HepG2 (cell line): ENCODE results near the gene LSMEM2. TPM values are rescaled to one million over a fixed set of nuclear protein-coding genes. Genes with fewer than 3 reads are reported as not detected.

ENCODE experiments used
- AGO2 ChIP-seq: fragments of 200-400 bp; formaldehyde crosslinking; optimal IDR thresholded peaks from 2 replicates; pipeline ENCODE3; 2017; ENCODE audit warnings: mild to moderate bottlenecking, low read depth, low read length, moderate library complexity
- ATF7-NPFF ChIP-seq: sonication (generic); formaldehyde crosslinking; IDR thresholded peaks from 2 replicates; pipeline ENCODE4 v1.8.1; 2023; ENCODE audit warnings: mild to moderate bottlenecking, low read depth, missing genetic modification reagents, moderate library complexity
- BHLHE40 ChIP-seq: IDR thresholded peaks from 2 replicates; pipeline ENCODE4 v1.6.1; 2011; ENCODE audit warnings: low read length, improper control_type of control experiment
- CTCF ChIP-seq: sonication (generic); formaldehyde crosslinking; IDR thresholded peaks from 2 replicates; pipeline ENCODE4 v1.5.0; 2020; ENCODE audit warnings: mild to moderate bottlenecking, missing genetic modification reagents, moderate library complexity
- DBP ChIP-seq: sonication (generic); formaldehyde crosslinking; IDR thresholded peaks from 2 replicates; pipeline ENCODE4 v1.4.0; 2020; ENCODE audit warnings: missing genetic modification reagents; ENCODE audit errors: not compliant biosample characterization
- E2F2 ChIP-seq: sonication (generic); formaldehyde crosslinking; IDR thresholded peaks from 2 replicates; pipeline ENCODE4 v1.4.0; 2020; ENCODE audit warnings: missing genetic modification reagents, borderline replicate concordance
- ELF1 ChIP-seq: sonication (generic); formaldehyde crosslinking; IDR thresholded peaks from 2 replicates; pipeline ENCODE4 v1.4.0; 2020; ENCODE audit warnings: missing genetic modification reagents
- FIP1L1 ChIP-seq: fragments of 200-400 bp; formaldehyde crosslinking; IDR thresholded peaks from 2 replicates; pipeline ENCODE4 v1.6.1; 2018; ENCODE audit warnings: low read depth, mild to moderate bottlenecking, low read length, moderate library complexity, borderline replicate concordance; ENCODE audit not compliant: insufficient read depth
- GATAD2A ChIP-seq: IDR thresholded peaks from 2 replicates; pipeline ENCODE4 v1.6.1; 2016
- IRF2 ChIP-seq: IDR thresholded peaks from 2 replicates; pipeline ENCODE4 v1.6.1; 2018; ENCODE audit warnings: missing genetic modification reagents, missing compliant biosample characterization
- KDM5B ChIP-seq: sonication (generic); formaldehyde crosslinking; IDR thresholded peaks from 2 replicates; pipeline ENCODE4 v1.4.0; 2020; ENCODE audit warnings: missing genetic modification reagents, mild to moderate bottlenecking, borderline replicate concordance
- KLF6 ChIP-seq: IDR thresholded peaks from 2 replicates; pipeline ENCODE4 v1.8.0; 2016; ENCODE audit warnings: missing biosample characterization, missing genetic modification reagents
- SAP130 ChIP-seq: IDR thresholded peaks from 2 replicates; pipeline ENCODE4 v1.6.1; 2016; ENCODE audit warnings: low read depth
- SIN3B ChIP-seq: fragments of 150-350 bp; IDR thresholded peaks from 2 replicates; pipeline ENCODE4 v1.6.1; 2014; ENCODE audit warnings: low read length
- SKI ChIP-seq: fragments of 450-650 bp; IDR thresholded peaks from one replicate; pipeline ENCODE4 v1.6.1; 2018; ENCODE audit warnings: mild to moderate bottlenecking; ENCODE audit not compliant: partially characterized antibody
- ZFP41 ChIP-seq: sonication (generic); formaldehyde crosslinking; IDR thresholded peaks from 2 replicates; pipeline ENCODE4 v1.4.0; 2020; ENCODE audit warnings: mild to moderate bottlenecking, missing genetic modification reagents, borderline replicate concordance
- ZNF160 ChIP-seq: sonication (generic); formaldehyde crosslinking; IDR thresholded peaks from 2 replicates; pipeline ENCODE4 v1.8.0; 2022; ENCODE audit warnings: mild to moderate bottlenecking, inconsistent platforms, missing genetic modification reagents
- ZNF234 ChIP-seq: sonication (generic); formaldehyde crosslinking; conservative IDR thresholded peaks from 2 replicates; pipeline ENCODE4 v1.5.1; 2020; ENCODE audit warnings: mild to moderate bottlenecking, missing genetic modification reagents
- ZNF350 ChIP-seq: sonication (generic); formaldehyde crosslinking; IDR thresholded peaks from 2 replicates; pipeline ENCODE4 v1.4.0; 2020; ENCODE audit warnings: mild to moderate bottlenecking, low read depth, missing genetic modification reagents, borderline replicate concordance
- ZNF460 ChIP-seq: sonication (generic); formaldehyde crosslinking; IDR thresholded peaks from 2 replicates; pipeline ENCODE4 v1.5.1; 2020; ENCODE audit warnings: missing genetic modification reagents, mild to moderate bottlenecking, borderline replicate concordance
- ZNF484 ChIP-seq: sonication (generic); formaldehyde crosslinking; IDR thresholded peaks from 2 replicates; pipeline ENCODE4 v1.5.1; 2020; ENCODE audit warnings: mild to moderate bottlenecking, low read depth, missing genetic modification reagents, borderline replicate concordance
- polyA plus RNA-seq, 8 experiments: library from polyadenylated mRNA; depleted of rRNA in 3 of 8; stranded (reverse) in 7 of 8; unstranded in 1 of 8; fragments of >200 nt; fragmentation: Illumina TruSeq in 4 of 8; extraction: Trizol in 4 of 8; gene quantifications; 2 replicates each; pipeline versions ENCODE4 v1.2.1 to v1.2.3, GENCODE V29; 2011 to 2016; ENCODE audit warnings: low read depth in 4 of 8, missing spikeins in 1 of 8, mixed read lengths in 1 of 8; ENCODE audit not compliant: insufficient read depth in 1 of 8
- total RNA-seq, 5 experiments: library from RNA; depleted of rRNA; stranded (reverse); fragments of >200 nt; fragmentation: Illumina TruSeq; extraction: Trizol; gene quantifications; 2 replicates each; pipeline ENCODE4 v1.2.3, GENCODE V29; 2016; ENCODE audit warnings: low read depth in 1 of 5
- TF ChIP-seq, protein P1 (sequence below): sonication (generic); formaldehyde crosslinking; IDR thresholded peaks from 2 replicates; pipeline ENCODE4 v1.4.0; 2020; ENCODE audit warnings: missing genetic modification reagents

The LSMEM2 gene
- total and polyA plus RNA-seq, 2 of the 13 experiments (the other 11 are each of a cell fraction or from before 2014, with no cell fraction given) = 0.07 to 0.41 TPM

DNA sequence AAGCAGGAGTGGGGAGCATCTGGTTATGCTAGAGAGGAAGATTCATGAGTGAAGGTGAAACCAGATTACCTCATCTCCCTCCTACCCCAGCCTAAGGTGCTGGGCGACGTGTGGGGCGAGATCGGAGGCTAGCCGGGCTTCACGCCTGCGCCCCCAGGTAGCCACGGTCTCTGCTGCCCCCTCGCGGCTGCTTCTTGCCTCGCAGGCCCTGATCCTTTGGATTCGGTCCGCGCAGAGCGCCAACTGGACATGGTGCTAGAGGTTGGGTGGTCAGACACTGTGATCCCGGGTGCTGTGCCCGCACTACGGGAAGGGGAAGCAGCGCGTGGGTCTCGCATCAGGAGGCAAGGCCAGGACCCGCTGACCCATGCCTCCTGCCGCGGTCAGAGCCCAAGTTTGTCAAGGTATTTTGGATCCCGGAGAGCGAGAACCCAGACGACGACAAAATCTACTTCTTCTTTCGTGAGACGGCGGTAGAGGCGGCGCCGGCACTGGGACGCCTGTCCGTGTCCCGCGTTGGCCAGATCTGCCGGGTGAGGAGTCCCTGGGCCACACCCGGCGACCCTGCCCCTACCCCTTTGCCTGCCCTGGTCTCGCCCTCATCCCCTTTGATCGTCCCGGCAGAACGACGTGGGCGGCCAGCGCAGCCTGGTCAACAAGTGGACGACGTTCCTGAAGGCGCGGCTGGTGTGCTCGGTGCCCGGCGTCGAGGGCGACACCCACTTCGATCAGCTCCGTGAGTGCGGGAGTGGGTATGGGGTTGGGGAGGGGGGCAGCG, 5.8 kb upstream of the LSMEM2 start (continued):
- peak; percentile 13 for TF ChIP-seq SKI
- TF ChIP-seq FIP1L1 = no peak
- no peak for TF ChIP-seq ZNF160
- no peak for TF ChIP-seq DBP
- 0 out of 2 replicates have a peak, but pooled peaks have one; percentile 41 for TF ChIP-seq ELF1 (CRISPR knock-in tag)
- TF ChIP-seq KLF6 (CRISPR knock-in tag) = 0 out of 2 replicates have a peak, but pooled peaks have one; percentile 68
- TF ChIP-seq, protein P1, sequence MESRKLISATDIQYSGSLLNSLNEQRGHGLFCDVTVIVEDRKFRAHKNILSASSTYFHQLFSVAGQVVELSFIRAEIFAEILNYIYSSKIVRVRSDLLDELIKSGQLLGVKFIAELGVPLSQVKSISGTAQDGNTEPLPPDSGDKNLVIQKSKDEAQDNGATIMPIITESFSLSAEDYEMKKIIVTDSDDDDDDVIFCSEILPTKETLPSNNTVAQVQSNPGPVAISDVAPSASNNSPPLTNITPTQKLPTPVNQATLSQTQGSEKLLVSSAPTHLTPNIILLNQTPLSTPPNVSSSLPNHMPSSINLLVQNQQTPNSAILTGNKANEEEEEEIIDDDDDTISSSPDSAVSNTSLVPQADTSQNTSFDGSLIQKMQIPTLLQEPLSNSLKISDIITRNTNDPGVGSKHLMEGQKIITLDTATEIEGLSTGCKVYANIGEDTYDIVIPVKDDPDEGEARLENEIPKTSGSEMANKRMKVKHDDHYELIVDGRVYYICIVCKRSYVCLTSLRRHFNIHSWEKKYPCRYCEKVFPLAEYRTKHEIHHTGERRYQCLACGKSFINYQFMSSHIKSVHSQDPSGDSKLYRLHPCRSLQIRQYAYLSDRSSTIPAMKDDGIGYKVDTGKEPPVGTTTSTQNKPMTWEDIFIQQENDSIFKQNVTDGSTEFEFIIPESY = peak; percentile 100
- no peak; the same call in 1 of the 2 replicates for TF ChIP-seq ZFP41 (CRISPR knock-in tag)
- TF ChIP-seq AGO2 = peak; percentile 80
- peak; percentile 53 for TF ChIP-seq SAP130
- peak; percentile 99 for TF ChIP-seq CTCF
- 0 out of 2 replicates have a peak, but pooled peaks have one; percentile 23 for TF ChIP-seq BHLHE40
- peak; percentile 26; the same call in 1 of the 2 replicates for TF ChIP-seq KDM5B (CRISPR knock-in tag)
- TF ChIP-seq ZNF350 = 0 out of 2 replicates have a peak, but pooled peaks have one; percentile 66
- no peak for TF ChIP-seq ZNF484 (CRISPR knock-in tag)
- TF ChIP-seq GATAD2A (CRISPR knock-in tag) = peak; percentile 79
- TF ChIP-seq IRF2 (CRISPR knock-in tag) = peak; percentile 77
- no peak for TF ChIP-seq ZNF460 (CRISPR knock-in tag)
- TF ChIP-seq E2F2 (CRISPR knock-in tag) = no peak
- TF ChIP-seq ATF7-NPFF (CRISPR knock-in tag) = 0 out of 2 replicates have a peak, but pooled peaks have one; percentile 59
- 0 out of 2 replicates have a peak, but pooled peaks have one; percentile 48 for TF ChIP-seq SIN3B
- no peak for TF ChIP-seq ZNF234 (CRISPR knock-in tag)
